A673 (cell line): ENCODE measurements around the gene SPO11.

Experiments used
- EZH2 ChIP-seq: fragments of 200-600 bp; sonication (generic); IDR thresholded peaks from 2 replicates; pipeline ENCODE4 v1.6.1; 2017; ENCODE audit warnings: borderline replicate concordance, low read depth, mild to moderate bottlenecking, mixed read lengths, antibody characterized with exemption, low read length; ENCODE audit not compliant: poor library complexity, severe bottlenecking
- TF ChIP-seq, protein P1 (sequence below): fragments of 300-800, 200-600 bp; sonication (generic); conservative IDR thresholded peaks from 2 replicates; pipeline ENCODE4 v1.5.1; 2017; ENCODE audit warnings: low read depth, mild to moderate bottlenecking, antibody characterized with exemption, low read length, moderate library complexity, mixed read lengths

DNA sequence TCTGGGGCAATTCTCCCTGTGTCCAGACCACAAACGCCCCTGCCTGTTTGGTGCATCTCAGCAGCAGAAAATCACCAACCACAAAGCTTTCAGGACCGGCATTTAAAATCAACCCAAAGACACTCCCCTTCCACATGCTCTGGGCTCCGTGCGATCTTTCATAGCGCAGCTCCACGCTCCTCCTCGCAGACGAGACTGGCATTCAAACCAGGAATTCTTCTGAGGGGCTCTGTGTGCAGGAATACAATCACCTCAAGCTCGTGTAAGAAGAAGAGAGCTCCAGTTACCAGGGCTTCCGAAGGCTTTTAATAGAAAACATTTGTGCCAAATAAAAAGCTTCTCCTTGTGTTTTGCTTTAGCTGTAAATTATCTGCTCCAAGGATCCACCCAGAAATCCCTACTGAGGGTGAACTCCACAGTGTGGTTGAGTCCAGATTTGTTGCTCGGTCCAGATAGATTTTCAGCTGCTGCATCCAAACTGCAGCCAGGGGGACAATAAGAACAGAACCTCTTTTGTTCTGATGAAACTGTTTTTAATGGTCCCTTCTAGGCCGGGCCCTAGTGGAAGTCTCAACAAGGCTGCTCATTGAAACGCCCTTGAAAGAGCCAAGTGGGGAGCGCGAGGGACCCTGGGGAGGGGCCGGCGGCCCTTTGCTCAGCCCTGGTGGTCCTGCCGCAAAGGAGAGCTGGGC lies 46.8 kb upstream of the SPO11 start:
- no peak for TF ChIP-seq EZH2
- TF ChIP-seq, protein P1, sequence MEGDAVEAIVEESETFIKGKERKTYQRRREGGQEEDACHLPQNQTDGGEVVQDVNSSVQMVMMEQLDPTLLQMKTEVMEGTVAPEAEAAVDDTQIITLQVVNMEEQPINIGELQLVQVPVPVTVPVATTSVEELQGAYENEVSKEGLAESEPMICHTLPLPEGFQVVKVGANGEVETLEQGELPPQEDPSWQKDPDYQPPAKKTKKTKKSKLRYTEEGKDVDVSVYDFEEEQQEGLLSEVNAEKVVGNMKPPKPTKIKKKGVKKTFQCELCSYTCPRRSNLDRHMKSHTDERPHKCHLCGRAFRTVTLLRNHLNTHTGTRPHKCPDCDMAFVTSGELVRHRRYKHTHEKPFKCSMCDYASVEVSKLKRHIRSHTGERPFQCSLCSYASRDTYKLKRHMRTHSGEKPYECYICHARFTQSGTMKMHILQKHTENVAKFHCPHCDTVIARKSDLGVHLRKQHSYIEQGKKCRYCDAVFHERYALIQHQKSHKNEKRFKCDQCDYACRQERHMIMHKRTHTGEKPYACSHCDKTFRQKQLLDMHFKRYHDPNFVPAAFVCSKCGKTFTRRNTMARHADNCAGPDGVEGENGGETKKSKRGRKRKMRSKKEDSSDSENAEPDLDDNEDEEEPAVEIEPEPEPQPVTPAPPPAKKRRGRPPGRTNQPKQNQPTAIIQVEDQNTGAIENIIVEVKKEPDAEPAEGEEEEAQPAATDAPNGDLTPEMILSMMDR: no peak
